GM11168 (cell line): ENCODE data around the gene HSP90AA1.

Experiments used
- in situ Hi-C: fragments of 300-500 bp; cut with MboI; formaldehyde crosslinking; loops from one replicate; pipeline ENCODE4 v1.12.0; 2022; ENCODE audit warnings: low sequenced_read_pairs; ENCODE audit not compliant: unreplicated experiment

HSP90AA1 gene

DNA sequence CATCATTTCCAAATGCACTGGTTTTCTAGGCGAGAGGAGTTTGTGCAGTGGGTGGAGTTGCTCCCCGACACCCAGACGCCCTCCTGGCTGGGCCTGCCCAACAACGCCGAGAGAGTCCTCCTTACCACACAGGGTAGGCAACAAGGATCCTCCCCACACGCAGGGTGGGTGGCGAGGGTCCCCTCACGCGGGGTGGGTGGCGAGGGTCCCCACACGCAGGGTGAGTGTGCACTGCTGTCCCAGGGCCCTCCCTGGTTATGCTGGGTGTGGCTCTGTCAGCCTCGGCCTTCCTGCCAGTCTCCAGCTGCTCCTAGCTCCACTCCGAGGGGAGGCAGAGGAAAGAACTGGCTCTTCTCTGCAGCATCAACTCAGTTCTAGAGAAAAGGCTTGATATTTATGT lies 42.3 kb downstream of the HSP90AA1 start:
- in situ Hi-C loops: no loop called here

GRCh38 chr14:102043251-102044025 lies 43.4 kb downstream of the HSP90AA1 start:
- in situ Hi-C loops: no loop called here

DNA sequence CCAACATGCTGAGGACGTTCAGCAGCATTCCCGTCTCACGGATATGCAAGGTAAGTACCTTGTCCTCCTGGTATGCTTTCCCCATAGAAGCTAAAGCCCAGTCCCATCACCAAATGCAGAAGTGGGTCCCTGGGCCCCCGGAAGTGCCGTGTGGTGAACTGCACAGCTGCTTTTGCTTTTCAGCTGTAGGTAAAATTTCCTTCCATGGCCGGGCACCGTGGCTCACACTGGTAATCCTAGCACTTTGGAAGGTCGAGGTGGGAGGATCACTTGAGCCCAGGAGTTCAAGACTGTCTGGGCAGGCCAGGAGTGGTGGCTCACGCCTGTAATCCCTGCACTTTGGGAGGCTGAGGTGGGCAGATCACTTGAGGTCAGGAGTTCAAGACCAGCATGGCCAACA lies 44.1 kb downstream of the HSP90AA1 start:
- in situ Hi-C loops: no loop called here

DNA sequence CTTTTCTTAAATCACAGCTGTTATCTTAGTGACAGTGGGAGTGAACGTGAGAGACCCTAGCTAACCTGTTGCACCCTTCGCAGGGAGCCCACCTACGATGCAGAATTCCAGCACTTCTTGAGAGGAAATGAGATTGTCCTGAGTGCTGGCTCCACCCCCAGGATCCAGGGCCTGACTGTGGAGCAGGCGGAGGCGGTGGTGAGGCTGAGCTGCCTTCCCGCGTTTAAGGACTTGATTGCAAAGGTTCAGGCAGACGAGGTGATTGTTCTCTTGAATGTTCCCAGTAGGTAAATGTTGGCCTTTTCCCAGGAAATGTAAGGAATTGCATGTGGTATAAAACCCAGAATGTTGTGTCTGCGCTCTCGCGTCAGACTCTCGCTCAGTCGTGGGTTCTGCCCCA lies 46.7 kb downstream of the HSP90AA1 start:
- in situ Hi-C loops: no loop called here

DNA sequence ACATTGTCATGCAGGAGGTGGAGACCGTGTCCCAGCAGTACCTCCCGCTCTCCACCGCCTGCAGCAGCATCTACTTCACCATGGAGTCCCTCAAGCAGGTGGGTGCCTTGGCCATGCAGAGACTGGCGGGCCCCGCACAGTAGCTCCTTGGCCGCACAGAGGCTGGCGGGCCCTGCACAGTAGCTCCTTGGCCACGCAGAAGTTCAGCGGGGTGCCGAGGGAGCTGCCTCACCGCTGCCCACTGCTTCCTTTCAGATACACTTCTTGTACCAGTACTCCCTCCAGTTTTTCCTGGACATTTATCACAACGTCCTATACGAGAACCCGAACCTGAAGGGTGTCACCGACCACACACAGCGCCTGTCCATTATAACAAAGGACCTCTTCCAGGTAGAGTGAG lies 47.7 kb downstream of the HSP90AA1 start:
- in situ Hi-C loops: no loop called here

GRCh38 chr14:102037686-102038085 lies 49.2 kb downstream of the HSP90AA1 start:
- in situ Hi-C loops: no loop called here

GRCh38 chr14:102035914-102036313 lies 50.9 kb downstream of the HSP90AA1 start:
- in situ Hi-C loops: no loop called here

GRCh38 chr14:102034301-102034700 lies 52.5 kb downstream of the HSP90AA1 start:
- in situ Hi-C loops: no loop called here

DNA sequence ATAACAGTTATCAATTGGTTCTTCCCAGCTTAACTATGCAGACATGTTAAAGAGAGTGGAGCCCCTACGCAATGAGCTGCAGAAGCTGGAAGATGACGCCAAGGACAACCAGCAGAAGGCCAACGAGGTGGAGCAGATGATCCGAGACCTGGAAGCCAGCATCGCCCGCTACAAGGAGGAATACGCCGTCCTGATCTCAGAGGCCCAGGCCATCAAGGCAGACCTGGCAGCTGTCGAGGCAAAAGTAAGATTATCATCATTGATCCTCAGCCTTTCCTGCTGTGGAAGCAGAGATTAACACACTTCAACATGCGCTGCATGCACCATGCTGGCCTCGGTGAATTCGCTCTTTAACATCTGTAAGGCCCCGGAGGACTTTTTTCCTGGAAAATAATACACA lies 53.6 kb downstream of the HSP90AA1 start:
- in situ Hi-C loops: no loop called here
